Gastroesophageal sphincter (tissue), 4 donors: Measurements from ENCODE around the gene LIMCH1. TPM values are rescaled to one million over a fixed set of nuclear protein-coding genes. Genes with fewer than 3 reads are reported as not detected.

Experiments used
- ATAC-seq: fragments of 150-250 bp; one replicate; pipeline ENCODE4 v1.9.1; 2016; ENCODE audit warnings: mild to moderate bottlenecking, moderate library complexity
- H3K27ac ChIP-seq, 4 donors: fragments of 200-600 bp; sonication (generic) in 3 of 4; 1 replicate in 3 of 4; 2 replicates in 1 of 4; pipeline ENCODE4 v1.5.1; 2016 to 2019
- H3K27me3 ChIP-seq: fragments of 200-600 bp; sonication (generic); one replicate; pipeline ENCODE4 v1.5.1; 2019
- H3K36me3 ChIP-seq, 2 donors: fragments of 200-600 bp; sonication (generic); one replicate each; pipeline ENCODE4 v1.5.1; 2019; ENCODE audit warnings: control low read depth in 1 of 2
- H3K4me1 ChIP-seq, 3 donors: fragments of 200-600 bp; sonication (generic); 1 replicate in 2 of 3; 2 replicates in 1 of 3; pipeline ENCODE4 v1.5.1; 2016 to 2019; ENCODE audit warnings: control low read depth in 2 of 3
- H3K4me3 ChIP-seq, 2 donors: fragments of 200-600 bp; sonication (generic); one replicate each; pipeline ENCODE4 v1.5.1; 2019; ENCODE audit warnings: mild to moderate bottlenecking in 1 of 2, moderate library complexity in 1 of 2
- H3K9me3 ChIP-seq, 3 donors: fragments of 200-600 bp; sonication (generic); one replicate each; pipeline ENCODE4 v1.5.1; 2017 to 2019; ENCODE audit warnings: control low read depth in 2 of 3
- EP300 ChIP-seq: sonication (generic); formaldehyde crosslinking; IDR thresholded peaks from one replicate; pipeline ENCODE4 v1.6.1; 2017; ENCODE audit warnings: antibody characterized with exemption, mild to moderate bottlenecking
- POLR2A ChIP-seq, 2 donors: fragments of 450-650 bp; IDR thresholded peaks; one replicate each; pipeline ENCODE4 v1.6.1; 2017; ENCODE audit warnings: antibody characterized with exemption in 2 of 2, mild to moderate bottlenecking in 2 of 2, moderate library complexity in 1 of 2
- POLR2AphosphoS5 ChIP-seq: sonication (generic); formaldehyde crosslinking; IDR thresholded peaks from one replicate; pipeline ENCODE4 v1.6.1; 2017; ENCODE audit warnings: antibody characterized with exemption
- WGBS, 2 donors: methylation state at CpG; one replicate each; pipeline ENCODE4 v1.1.5; 2018; ENCODE audit warnings: low coverage in 1 of 2; 5-methylcytosine and 5-hydroxymethylcytosine counted together
- total RNA-seq, 4 donors: library from RNA; depleted of rRNA; stranded (reverse); fragments of >200 nt; gene quantifications; one replicate each; pipeline ENCODE4 v1.1.0, GENCODE V29; 2016
- TF ChIP-seq, protein P1 (sequence below), 4 experiments: fragments of 200-600 bp in 2 of 4; fragments of 450-650 bp in 2 of 4; sonication (generic) in 1 of 4; IDR thresholded peaks; one replicate each; pipeline ENCODE4 v1.5.1; 2017 to 2019; ENCODE audit warnings: antibody characterized with exemption in 4 of 4, mild to moderate bottlenecking in 2 of 4, moderate library complexity in 2 of 4

The LIMCH1 gene
- total RNA-seq, 4 donors from 2014 or later, result 9.8 to 82.9 (median 63.1) TPM

DNA sequence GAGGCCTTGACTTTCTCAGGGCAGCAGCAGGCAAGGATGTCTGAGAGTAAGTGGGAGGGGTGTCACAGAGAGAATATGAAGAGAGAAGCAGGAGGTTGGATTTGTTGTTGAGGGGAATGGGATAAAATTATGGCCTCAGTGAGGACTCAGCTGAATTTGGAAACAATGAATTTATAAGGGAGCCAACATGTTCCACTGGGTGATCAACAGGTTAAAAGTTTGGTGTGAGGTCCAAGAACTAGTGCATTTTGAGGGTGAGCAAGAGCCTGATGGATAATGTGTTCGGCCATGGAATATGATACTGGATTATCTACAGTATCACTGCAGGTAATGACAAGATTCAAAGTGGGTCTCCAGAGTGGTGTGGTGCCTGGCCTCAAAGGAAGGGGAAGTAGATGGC, 33.5 kb downstream of the LIMCH1 start:
- no peaks in the 10 kb centered on the region for H3K9me3 ChIP-seq
- no peak overlapping the region for H3K4me3 ChIP-seq
- H3K36me3 ChIP-seq, result no peaks in the 10 kb centered on the region
- ATAC-seq, result no peak
- TF ChIP-seq, protein P1, sequence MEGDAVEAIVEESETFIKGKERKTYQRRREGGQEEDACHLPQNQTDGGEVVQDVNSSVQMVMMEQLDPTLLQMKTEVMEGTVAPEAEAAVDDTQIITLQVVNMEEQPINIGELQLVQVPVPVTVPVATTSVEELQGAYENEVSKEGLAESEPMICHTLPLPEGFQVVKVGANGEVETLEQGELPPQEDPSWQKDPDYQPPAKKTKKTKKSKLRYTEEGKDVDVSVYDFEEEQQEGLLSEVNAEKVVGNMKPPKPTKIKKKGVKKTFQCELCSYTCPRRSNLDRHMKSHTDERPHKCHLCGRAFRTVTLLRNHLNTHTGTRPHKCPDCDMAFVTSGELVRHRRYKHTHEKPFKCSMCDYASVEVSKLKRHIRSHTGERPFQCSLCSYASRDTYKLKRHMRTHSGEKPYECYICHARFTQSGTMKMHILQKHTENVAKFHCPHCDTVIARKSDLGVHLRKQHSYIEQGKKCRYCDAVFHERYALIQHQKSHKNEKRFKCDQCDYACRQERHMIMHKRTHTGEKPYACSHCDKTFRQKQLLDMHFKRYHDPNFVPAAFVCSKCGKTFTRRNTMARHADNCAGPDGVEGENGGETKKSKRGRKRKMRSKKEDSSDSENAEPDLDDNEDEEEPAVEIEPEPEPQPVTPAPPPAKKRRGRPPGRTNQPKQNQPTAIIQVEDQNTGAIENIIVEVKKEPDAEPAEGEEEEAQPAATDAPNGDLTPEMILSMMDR (IDR thresholded peaks at IDR 0.05), result no peak
- TF ChIP-seq POLR2A (IDR thresholded peaks at IDR 0.05) (no peak), POLR2AphosphoS5 (no peak), EP300 (no peak)
- no peak overlapping the region for H3K27ac ChIP-seq
- peaks cover 8 to 42% (median 11%) of the 10 kb centered on the region in 3 donors for H3K4me1 ChIP-seq
- H3K27me3 ChIP-seq, result no peaks in the 10 kb centered on the region
- 64% methylated on average over 1 of the region's 1 CpG; no CpG with 5 or more reads in 1 of the 2 donors for WGBS, 2 donors

DNA sequence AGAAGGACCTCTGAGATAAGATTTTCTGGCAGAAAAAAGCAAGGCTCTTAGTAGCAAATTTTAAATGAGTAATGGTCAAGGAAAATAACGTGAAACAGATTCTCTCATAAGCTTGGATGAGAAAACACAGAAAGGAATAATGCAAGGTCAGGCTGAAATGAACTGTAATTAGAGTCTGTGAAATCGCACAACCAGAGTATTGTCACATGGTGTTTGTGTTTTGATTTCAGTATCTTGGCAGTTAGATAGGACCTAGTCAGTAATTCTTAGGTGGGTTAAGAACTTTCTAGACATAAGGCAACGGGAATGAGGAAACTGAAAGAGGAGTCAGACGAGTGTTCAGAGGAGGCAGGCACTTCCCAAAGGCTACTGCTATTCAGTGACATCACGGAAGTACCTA, 34.6 kb downstream of the LIMCH1 start:
- H3K4me1 ChIP-seq, result peaks cover 5 to 39% (median 8%) of the 10 kb centered on the region in 3 donors
- TF ChIP-seq, protein P1 (IDR thresholded peaks at IDR 0.05), result no peak
- no peak overlapping the region for H3K4me3 ChIP-seq
- no peaks in the 10 kb centered on the region for H3K9me3 ChIP-seq
- peak; percentile 23 for ATAC-seq
- peak overlapping the region in 1 of 4 donors; percentile 11 for H3K27ac ChIP-seq
- WGBS, 2 donors, result 17 to 48% methylated on average over 5 of the region's 5 CpGs
- H3K36me3 ChIP-seq, result no peaks in the 10 kb centered on the region
- H3K27me3 ChIP-seq, result no peaks in the 10 kb centered on the region

DNA sequence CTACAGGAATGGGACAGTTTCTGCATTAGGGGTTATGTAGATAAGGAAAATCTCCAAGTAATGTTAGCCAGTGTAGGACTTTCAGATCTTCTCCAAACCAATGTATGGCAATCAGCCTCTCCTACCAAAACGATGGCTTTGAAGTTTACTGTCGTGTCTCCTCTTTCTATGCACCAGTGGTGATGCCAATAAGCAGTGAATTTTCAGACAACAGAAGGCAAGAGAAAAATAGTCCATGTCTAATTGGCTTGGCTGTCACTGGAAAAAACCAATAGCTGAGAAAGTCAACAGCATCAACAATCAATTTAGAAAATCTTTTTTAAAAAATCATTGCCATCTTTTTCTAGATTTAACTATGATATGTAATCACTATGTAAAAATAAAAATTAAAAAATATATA, 35.0 kb downstream of the LIMCH1 start:
- WGBS, 2 donors, result 39 to 80% methylated on average over 2 of the region's 2 CpGs
- peaks cover 5 to 39% (median 8%) of the 10 kb centered on the region in 3 donors for H3K4me1 ChIP-seq
- no peak overlapping the region for H3K4me3 ChIP-seq
- H3K27me3 ChIP-seq, result no peaks in the 10 kb centered on the region
- peak overlapping the region in 1 of 4 donors; percentile 11 for H3K27ac ChIP-seq
- no peak for ATAC-seq
- no peaks in the 10 kb centered on the region for H3K9me3 ChIP-seq
- H3K36me3 ChIP-seq, result no peaks in the 10 kb centered on the region
- TF ChIP-seq, protein P1 (IDR thresholded peaks at IDR 0.05), result no peak
- TF ChIP-seq EP300, result no peak
- TF ChIP-seq POLR2AphosphoS5, result no peak
- TF ChIP-seq POLR2A (IDR thresholded peaks at IDR 0.05), result no peak

DNA sequence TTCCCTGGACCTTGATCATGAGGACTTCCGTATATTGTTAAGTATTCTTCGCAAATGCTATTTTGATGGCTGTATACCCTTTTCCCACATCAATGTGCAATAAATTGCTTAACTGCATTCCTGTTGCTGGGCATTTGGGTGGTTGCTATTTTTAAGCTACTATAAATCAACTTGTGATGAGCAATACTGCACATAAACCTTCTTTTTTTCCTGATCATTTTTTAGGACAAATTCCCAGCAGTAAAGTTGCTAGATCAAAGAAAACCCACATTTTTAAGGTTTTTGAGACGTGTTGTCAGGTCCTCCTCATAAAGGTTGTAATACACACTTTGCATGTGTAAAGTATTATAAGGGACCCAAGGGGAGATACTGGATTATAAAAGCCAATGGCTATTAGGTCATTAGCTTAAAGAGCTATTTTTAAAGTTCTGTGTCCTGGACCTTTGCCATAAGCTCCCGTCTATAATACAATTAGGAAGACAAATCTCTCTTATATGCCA, 35.6 kb downstream of the LIMCH1 start:
- peaks cover 5 to 39% (median 8%) of the 10 kb centered on the region in 3 donors for H3K4me1 ChIP-seq

DNA sequence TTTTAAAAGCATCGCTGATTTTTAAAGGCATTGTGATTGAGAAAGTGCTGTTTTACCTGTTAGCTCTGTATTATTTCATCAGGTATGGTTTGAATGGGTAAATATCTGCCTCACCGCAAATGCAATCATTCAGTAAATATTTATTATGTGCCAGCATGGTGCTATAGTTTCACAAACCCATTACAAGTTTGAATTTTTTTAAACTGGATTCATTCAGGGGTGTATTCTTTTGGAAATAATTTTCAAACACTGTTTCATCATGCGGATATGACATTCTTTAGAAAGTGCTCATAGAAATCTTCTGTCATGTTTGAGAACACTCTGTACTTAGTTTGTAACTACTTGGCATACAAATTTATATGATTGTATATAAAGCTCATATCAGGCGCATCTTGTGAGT, 37.2 kb downstream of the LIMCH1 start:
- H3K27me3 ChIP-seq, result no peaks in the 10 kb centered on the region
- peak; percentile 50 for ATAC-seq

More for the DNA sequence above, 35.6 kb downstream of the LIMCH1 start:
- no peak for ATAC-seq
- WGBS, 2 donors, result 41 to 52% methylated on average over 2 to 4 of the region's 4 CpGs
- H3K27ac ChIP-seq, result peak overlapping the region in 2 of 4 donors; percentile 15 to 20
- H3K36me3 ChIP-seq, result no peaks in the 10 kb centered on the region
- no peaks in the 10 kb centered on the region for H3K27me3 ChIP-seq
- TF ChIP-seq POLR2AphosphoS5 (no peak), POLR2A (IDR thresholded peaks at IDR 0.05) (no peak), EP300 (no peak)
- TF ChIP-seq, protein P1 (IDR thresholded peaks at IDR 0.05), result no peak
- no peaks in the 10 kb centered on the region for H3K9me3 ChIP-seq
- H3K4me3 ChIP-seq, result no peak overlapping the region

More for the DNA sequence above, 37.2 kb downstream of the LIMCH1 start:
- Histone ChIP-seq H3K27ac (peak overlapping the region; percentile 34 to 63 (median 50)), H3K4me1 (peaks cover 5 to 34% (median 8%) of the 10 kb centered on the region in 3 donors), H3K36me3 (no peaks in the 10 kb centered on the region), H3K4me3 (no peak overlapping the region), H3K9me3 (no peaks in the 10 kb centered on the region)
- TF ChIP-seq POLR2AphosphoS5 (no peak), EP300 (no peak), POLR2A (IDR thresholded peaks at IDR 0.05) (no peak)
- TF ChIP-seq, protein P1 (IDR thresholded peaks at IDR 0.05), result no peak
- WGBS, 2 donors, result 70% methylated on average over 4 of the region's 4 CpGs
